SK-N-DZ (cell line): ENCODE data around the gene GSC2. TPM values are rescaled to one million over a fixed set of nuclear protein-coding genes. Genes with fewer than 3 reads are reported as not detected.

ENCODE experiments used
- DNase-seq: peaks from one replicate; pipeline ENCODE4 v3.0.0-alpha.2; 2015; ENCODE audit warnings: low spot score
- polyA plus RNA-seq, 2 experiments: library from polyadenylated mRNA; depleted of rRNA; stranded (reverse); fragments of >200 nt; gene quantifications; 2 replicates each; pipeline ENCODE4 v1.2.3, GENCODE V29; 2014

GSC2 gene
- polyA plus RNA-seq (2014; cell fraction: cytosol; rRNA removed), result not detected in 2 replicates
- polyA plus RNA-seq (2014; cell fraction: nucleus; rRNA removed), result not detected in 2 replicates

GRCh38 chr22:19149991-19150390, at the start of gene GSC2:
Gene GSC2, minus strand, starts transcription at chr22:19150292. Its CDS starts 9 bp downstream, at chr22:19150283.
- no peak for DNase-seq

GRCh38 chr22:19199479-19199878, 49.4 kb upstream of the GSC2 start:
- DNase-seq, result no peak

GRCh38 chr22:19197997-19198865, 48.1 kb upstream of the GSC2 start:
- no peak for DNase-seq

- DNase-seq, result no peak
Observed at GRCh38 chr22:19196841-19197612, 46.9 kb upstream of the GSC2 start.

- DNase-seq, result no peak
Observed at GRCh38 chr22:19195796-19196731, 46.0 kb upstream of the GSC2 start.

- no peak for DNase-seq
Observed at GRCh38 chr22:19194766-19195536, 44.9 kb upstream of the GSC2 start.

- no peak for DNase-seq
Observed at GRCh38 chr22:19193879-19194278, 43.8 kb upstream of the GSC2 start.

GRCh38 chr22:19187716-19188563, 37.8 kb upstream of the GSC2 start:
- no peak for DNase-seq

- no peak for DNase-seq
Observed at GRCh38 chr22:19184276-19184997, 34.3 kb upstream of the GSC2 start.

GRCh38 chr22:19183216-19183615, 33.1 kb upstream of the GSC2 start:
- no peak for DNase-seq

GRCh38 chr22:19182472-19183157, 32.5 kb upstream of the GSC2 start:
- no peak for DNase-seq

- no peak for DNase-seq
Observed at GRCh38 chr22:19181786-19182471, 31.8 kb upstream of the GSC2 start.

GRCh38 chr22:19180740-19181410, 30.8 kb upstream of the GSC2 start:
- DNase-seq, result no peak

GRCh38 chr22:19180234-19180633, 30.1 kb upstream of the GSC2 start:
- no peak for DNase-seq

GRCh38 chr22:19179497-19180048, 29.5 kb upstream of the GSC2 start:
- peak; percentile 86 for DNase-seq

- peak; percentile 87 for DNase-seq
Observed at GRCh38 chr22:19178657-19179496, 28.8 kb upstream of the GSC2 start, which contains the start of gene SLC25A1. Gene SLC25A1, minus strand, starts transcription at chr22:19178736. Its CDS starts 63 bp downstream, at chr22:19178673.
